Neuronal stem cell (in vitro differentiated cells): ENCODE data around the gene PKD2L2.

Source experiments
- DNase-seq: peaks from one replicate; pipeline ENCODE4 v3.0.0-alpha.2; 2013; ENCODE audit warnings: low spot score
- H2AFZ ChIP-seq: one replicate; pipeline ENCODE4 v1.6.1; 2013; ENCODE audit warnings: mild to moderate bottlenecking, low read length, inconsistent platforms
- H2AK5ac ChIP-seq: 2 replicates; pipeline ENCODE4 v1.6.1; 2013; ENCODE audit warnings: low read depth, mild to moderate bottlenecking, inconsistent platforms, low read length, moderate library complexity, mixed read lengths
- H2BK120ac ChIP-seq: 2 replicates; pipeline ENCODE4 v1.6.1; 2013; ENCODE audit warnings: low read depth, mild to moderate bottlenecking, inconsistent platforms, low read length, moderate library complexity, mixed read lengths
- H2BK12ac ChIP-seq: one replicate; pipeline ENCODE4 v1.6.1; 2013; ENCODE audit warnings: low read length, inconsistent platforms
- H2BK15ac ChIP-seq: 2 replicates; pipeline ENCODE4 v1.6.1; 2013; ENCODE audit warnings: mild to moderate bottlenecking, low read length, inconsistent platforms, mixed read lengths
- H2BK5ac ChIP-seq: one replicate; pipeline ENCODE4 v1.6.1; 2013; ENCODE audit warnings: inconsistent platforms, mild to moderate bottlenecking, low read length, moderate library complexity
- H3K14ac ChIP-seq: one replicate; pipeline ENCODE4 v1.6.1; 2013; ENCODE audit warnings: low read length, inconsistent platforms
- H3K18ac ChIP-seq: 2 replicates; pipeline ENCODE4 v1.6.1; 2013; ENCODE audit warnings: low read length, inconsistent platforms
- H3K23ac ChIP-seq: 2 replicates; pipeline ENCODE4 v1.6.1; 2013; ENCODE audit warnings: low read depth, mild to moderate bottlenecking, mixed read lengths, low read length, inconsistent platforms; ENCODE audit not compliant: poor library complexity
- H3K27ac ChIP-seq: replicated peaks from 3 replicates; pipeline ENCODE4 v1.5.1; 2013; ENCODE audit warnings: low read length, inconsistent platforms
- H3K27me3 ChIP-seq, 3 experiments: 2 replicates each; pipeline ENCODE4 v1.6.1; 2013; ENCODE audit warnings: low read length in 3 of 3, mild to moderate bottlenecking in 2 of 3, inconsistent platforms in 1 of 3, low read depth in 1 of 3, mixed read lengths in 1 of 3, moderate library complexity in 1 of 3; ENCODE audit not compliant: control insufficient read depth in 3 of 3, insufficient read depth in 3 of 3
- H3K36me3 ChIP-seq, 2 donors: replicated peaks in 1 of 2; 2 replicates each; pipeline ENCODE4 v1.6.1; 2013; ENCODE audit warnings: low read length in 2 of 2; ENCODE audit not compliant: control insufficient read depth in 2 of 2, insufficient read depth in 2 of 2
- H3K4ac ChIP-seq: 2 replicates; pipeline ENCODE4 v1.6.1; 2013; ENCODE audit warnings: inconsistent platforms, mild to moderate bottlenecking, low read length, moderate library complexity
- H3K4me1 ChIP-seq, 2 donors: 1 replicate in 1 of 2; 2 replicates in 1 of 2; pipeline ENCODE4 v1.6.1; 2013; ENCODE audit warnings: low read length in 2 of 2, low read depth in 1 of 2; ENCODE audit not compliant: control insufficient read depth in 2 of 2, insufficient read depth in 1 of 2
- H3K4me2 ChIP-seq: one replicate; pipeline ENCODE4 v1.6.1; 2013; ENCODE audit warnings: mild to moderate bottlenecking, low read length, inconsistent platforms; ENCODE audit not compliant: insufficient read depth, poor library complexity, severe bottlenecking
- H3K4me3 ChIP-seq, 2 donors: 2 replicates each; pipeline ENCODE4 v1.5.1; 2013; ENCODE audit warnings: low read length in 2 of 2, mild to moderate bottlenecking in 2 of 2, inconsistent platforms in 1 of 2, moderate library complexity in 1 of 2
- H3K79me1 ChIP-seq: one replicate; pipeline ENCODE4 v1.6.1; 2013; ENCODE audit warnings: low read depth, mild to moderate bottlenecking, inconsistent platforms, low read length, moderate library complexity
- H3K9ac ChIP-seq: one replicate; pipeline ENCODE4 v1.6.1; 2013; ENCODE audit warnings: mild to moderate bottlenecking, low read depth, low read length, inconsistent platforms; ENCODE audit not compliant: poor library complexity
- H3K9me3 ChIP-seq, 2 donors: replicated peaks in 1 of 2; 2 replicates each; pipeline versions ENCODE3 to v1.6.1; 2013; ENCODE audit warnings: low read length in 2 of 2, mild to moderate bottlenecking in 2 of 2, inconsistent platforms in 1 of 2, low read depth in 1 of 2, mixed read lengths in 1 of 2, moderate library complexity in 1 of 2; ENCODE audit not compliant: control insufficient read depth in 2 of 2, insufficient read depth in 1 of 2
- H4K8ac ChIP-seq: one replicate; pipeline ENCODE4 v1.6.1; 2013; ENCODE audit warnings: low read depth, mild to moderate bottlenecking, inconsistent platforms, low read length, moderate library complexity
- H4K91ac ChIP-seq: one replicate; pipeline ENCODE4 v1.6.1; 2013; ENCODE audit warnings: low read length, low read depth, mild to moderate bottlenecking, inconsistent platforms; ENCODE audit not compliant: poor library complexity
- WGBS, 2 donors: extraction: QIAGEN DNeasy Blood & Tissue Kit; methylation state at CpG; one replicate each; pipeline ENCODE4 v1.1.7; 2013; ENCODE audit warnings: missing lambda C conversion rate in 2 of 2, mixed read lengths in 1 of 2; ENCODE audit not compliant: insufficient read length in 2 of 2, insufficient replicate concordance in 1 of 2; ENCODE audit errors: extremely low coverage in 2 of 2; 5-methylcytosine and 5-hydroxymethylcytosine counted together

Gene PKD2L2

DNA sequence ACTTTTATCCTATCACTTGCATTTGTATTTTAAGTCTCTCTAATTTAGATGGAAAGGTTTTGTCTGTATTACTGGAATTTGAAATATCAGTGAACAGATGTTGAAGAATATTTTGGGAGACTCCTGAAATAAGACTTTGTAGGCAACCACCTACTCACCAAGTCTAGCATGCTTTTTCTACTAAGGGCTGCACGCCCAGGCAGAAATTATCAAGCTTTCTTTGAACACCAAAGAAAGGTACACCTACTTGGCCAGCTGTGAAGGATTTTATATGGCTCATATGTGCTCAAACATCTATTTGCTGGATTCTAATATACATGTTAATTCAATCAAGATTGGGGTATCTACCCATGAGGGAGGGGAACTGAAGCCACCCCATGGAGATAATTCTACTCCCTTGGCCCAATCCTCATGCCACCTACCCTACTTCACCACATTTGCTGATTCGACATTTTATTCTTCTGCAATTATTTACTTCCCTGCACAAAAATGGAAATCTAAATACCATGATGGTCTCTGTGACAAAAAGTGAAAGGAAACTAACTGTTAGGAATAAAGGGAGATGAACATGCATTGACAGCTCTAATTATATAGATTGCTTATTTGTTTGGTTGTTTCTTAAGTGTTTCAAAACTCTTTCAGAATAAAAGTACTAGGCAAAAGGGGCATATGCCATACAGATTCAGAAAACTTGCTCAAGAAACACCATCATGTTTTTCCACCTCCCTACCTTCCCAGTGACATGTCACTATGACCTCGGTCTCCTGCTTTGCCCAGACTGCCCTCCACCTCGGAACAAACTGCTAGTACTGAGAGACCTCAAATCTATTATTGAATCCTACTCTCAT, 22.5 kb upstream of the PKD2L2 start:
- Histone ChIP-seq H3K4me2 (no peak overlapping the region), H3K4me3 (no peak overlapping the region), H3K79me1 (no peaks in the 10 kb centered on the region), H3K27ac (no peak overlapping the region), H2BK12ac (no peak overlapping the region), H3K14ac (no peak overlapping the region), H3K27me3 (peaks cover 0 to 53% (median 0%) of the 10 kb centered on the region in 3 experiments), H2AFZ (no peak overlapping the region), H4K8ac (no peak overlapping the region), H3K9me3 (no peaks in the 10 kb centered on the region), H2BK5ac (no peak overlapping the region), H3K18ac (no peak overlapping the region), H2BK15ac (no peak overlapping the region), H2BK120ac (no peak overlapping the region), H3K4ac (no peak overlapping the region), H3K36me3 (no peaks in the 10 kb centered on the region), H3K4me1 (no peaks in the 10 kb centered on the region), H2AK5ac (no peak overlapping the region), H3K9ac (no peak overlapping the region), H4K91ac (no peak overlapping the region), H3K23ac (no peak overlapping the region)
- DNase-seq: no peak
- whole genome bisulfite sequencing, 2 donors: no CpG with 5 or more reads among the region's 4 CpGs

GRCh38 chr5:137867664-137868063, 21.6 kb upstream of the PKD2L2 start, which contains the start of gene MYOT:
MYOT (plus strand) TSS chr5:137867860; CDS start chr5:137870652, 2,792 bp downstream.
- Histone ChIP-seq H2BK15ac (no peak within 1 kb of the TSS), H3K4me1 (no peaks in the 10 kb centered on the region), H3K79me1 (no peaks in the 10 kb centered on the region), H3K36me3 (no peaks in the 10 kb centered on the region), H3K27me3 (peaks cover 0 to 60% (median 0%) of the 10 kb centered on the region in 3 experiments), H4K91ac (no peak within 1 kb of the TSS), H4K8ac (no peak within 1 kb of the TSS), H3K4me2 (no peak within 1 kb of the TSS), H2AK5ac (no peak within 1 kb of the TSS), H3K9ac (no peak within 1 kb of the TSS), H3K9me3 (no peaks in the 10 kb centered on the region), H3K23ac (no peak within 1 kb of the TSS), H3K4ac (no peak within 1 kb of the TSS), H3K14ac (no peak within 1 kb of the TSS), H2AFZ (no peak within 1 kb of the TSS), H2BK5ac (no peak within 1 kb of the TSS), H3K27ac (no peak within 1 kb of the TSS), H3K18ac (no peak within 1 kb of the TSS), H2BK120ac (no peak within 1 kb of the TSS), H2BK12ac (no peak within 1 kb of the TSS), H3K4me3 (no peak within 1 kb of the TSS)
- no peak for DNase-seq
- WGBS, 2 donors: no CpG with 5 or more reads among the region's 3 CpGs

DNA sequence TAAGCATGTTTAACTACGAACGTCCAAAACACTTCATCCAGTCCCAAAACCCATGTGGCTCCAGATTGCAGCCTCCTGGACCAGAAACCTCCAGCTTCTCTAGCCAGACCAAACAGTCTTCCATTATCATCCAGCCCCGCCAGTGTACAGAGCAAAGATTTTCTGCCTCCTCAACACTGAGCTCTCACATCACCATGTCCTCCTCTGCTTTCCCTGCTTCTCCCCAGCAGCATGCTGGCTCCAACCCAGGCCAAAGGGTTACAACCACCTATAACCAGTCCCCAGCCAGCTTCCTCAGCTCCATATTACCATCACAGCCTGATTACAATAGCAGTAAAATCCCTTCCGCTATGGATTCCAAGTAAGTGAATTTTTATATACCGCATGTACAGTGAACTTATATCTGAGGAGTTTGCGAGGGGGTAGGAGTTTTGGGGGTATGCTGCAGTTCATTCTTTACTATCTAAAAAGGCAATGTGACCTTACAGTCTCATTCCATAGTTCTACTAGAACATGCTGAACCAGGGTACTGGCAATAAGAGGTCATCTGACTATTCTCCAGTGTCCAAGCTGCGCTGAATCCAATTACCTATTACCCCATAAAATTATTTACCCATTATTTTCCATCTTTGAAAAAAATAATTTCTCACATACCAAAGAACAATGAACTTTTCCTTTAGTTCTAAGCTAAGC, 18.5 kb upstream of the PKD2L2 start:
- Histone ChIP-seq H3K23ac (peak overlapping the region; percentile 3), H3K4me1 (no peaks in the 10 kb centered on the region), H3K9ac (no peak overlapping the region), H2AFZ (no peak overlapping the region), H2BK5ac (no peak overlapping the region), H3K4me3 (no peak overlapping the region), H3K18ac (no peak overlapping the region), H2BK12ac (no peak overlapping the region), H2AK5ac (no peak overlapping the region), H3K9me3 (no peaks in the 10 kb centered on the region), H3K79me1 (no peaks in the 10 kb centered on the region), H4K91ac (no peak overlapping the region), H3K4me2 (no peak overlapping the region), H2BK15ac (no peak overlapping the region), H3K36me3 (no peaks in the 10 kb centered on the region), H3K27me3 (peaks cover 0 to 64% (median 0%) of the 10 kb centered on the region in 3 experiments), H3K27ac (no peak overlapping the region), H2BK120ac (no peak overlapping the region), H4K8ac (no peak overlapping the region), H3K4ac (no peak overlapping the region), H3K14ac (no peak overlapping the region)
- DNase-seq: no peak
- no CpG with 5 or more reads among the region's 7 CpGs for WGBS, 2 donors

GRCh38 chr5:137871571-137871970, 17.7 kb upstream of the PKD2L2 start:
- Histone ChIP-seq H3K4me1 (no peaks in the 10 kb centered on the region), H2AK5ac (no peak overlapping the region), H3K36me3 (no peaks in the 10 kb centered on the region), H2AFZ (no peak overlapping the region), H3K18ac (no peak overlapping the region), H3K4ac (no peak overlapping the region), H3K27me3 (peaks cover 0 to 62% (median 0%) of the 10 kb centered on the region in 3 experiments), H3K27ac (no peak overlapping the region), H3K9ac (no peak overlapping the region), H3K23ac (no peak overlapping the region), H3K4me2 (no peak overlapping the region), H3K4me3 (no peak overlapping the region), H2BK15ac (no peak overlapping the region), H3K79me1 (no peaks in the 10 kb centered on the region), H3K9me3 (no peaks in the 10 kb centered on the region), H4K91ac (no peak overlapping the region), H4K8ac (no peak overlapping the region), H2BK12ac (no peak overlapping the region), H3K14ac (no peak overlapping the region), H2BK120ac (no peak overlapping the region), H2BK5ac (no peak overlapping the region)
- no CpG with 5 or more reads among the region's 3 CpGs for WGBS, 2 donors
- no peak for DNase-seq
